ENCODE results near the gene ALDH6A1.
A peak's percentile ranks its signal among the peaks of the same experiment; 100 is the strongest.

ALDH6A1 gene

DNA sequence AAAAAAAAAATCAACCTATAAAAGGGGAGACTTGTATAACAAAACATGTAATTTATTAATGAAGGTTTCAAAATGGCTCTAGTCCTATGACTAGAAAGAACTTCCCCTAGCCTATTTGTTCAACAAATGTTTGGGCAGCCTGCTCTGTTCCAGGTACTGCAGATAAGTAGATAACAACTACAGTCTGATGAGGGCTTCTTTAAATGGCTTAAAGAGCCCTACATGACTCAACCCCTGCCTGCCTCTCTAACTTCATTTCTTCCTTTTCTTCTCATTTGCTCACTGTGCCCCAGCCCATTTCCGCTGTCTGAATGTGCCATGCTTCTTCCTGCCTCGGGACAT, 21.5 kb downstream of the ALDH6A1 start:
- H3K4me3 ChIP-seq (ENCODE audit: low read depth, low read length): no peak overlapping the region
- TF ChIP-seq, protein P1, sequence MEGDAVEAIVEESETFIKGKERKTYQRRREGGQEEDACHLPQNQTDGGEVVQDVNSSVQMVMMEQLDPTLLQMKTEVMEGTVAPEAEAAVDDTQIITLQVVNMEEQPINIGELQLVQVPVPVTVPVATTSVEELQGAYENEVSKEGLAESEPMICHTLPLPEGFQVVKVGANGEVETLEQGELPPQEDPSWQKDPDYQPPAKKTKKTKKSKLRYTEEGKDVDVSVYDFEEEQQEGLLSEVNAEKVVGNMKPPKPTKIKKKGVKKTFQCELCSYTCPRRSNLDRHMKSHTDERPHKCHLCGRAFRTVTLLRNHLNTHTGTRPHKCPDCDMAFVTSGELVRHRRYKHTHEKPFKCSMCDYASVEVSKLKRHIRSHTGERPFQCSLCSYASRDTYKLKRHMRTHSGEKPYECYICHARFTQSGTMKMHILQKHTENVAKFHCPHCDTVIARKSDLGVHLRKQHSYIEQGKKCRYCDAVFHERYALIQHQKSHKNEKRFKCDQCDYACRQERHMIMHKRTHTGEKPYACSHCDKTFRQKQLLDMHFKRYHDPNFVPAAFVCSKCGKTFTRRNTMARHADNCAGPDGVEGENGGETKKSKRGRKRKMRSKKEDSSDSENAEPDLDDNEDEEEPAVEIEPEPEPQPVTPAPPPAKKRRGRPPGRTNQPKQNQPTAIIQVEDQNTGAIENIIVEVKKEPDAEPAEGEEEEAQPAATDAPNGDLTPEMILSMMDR (IDR thresholded peaks at IDR 0.05; ENCODE audit: low read depth, low read length, missing control alignments): no peak
- no peak for DNase-seq (ENCODE audit: low read depth)
- in situ Hi-C loops (cut with HindIII; ENCODE audit: low sequenced_read_pairs): no loop called here

DNA sequence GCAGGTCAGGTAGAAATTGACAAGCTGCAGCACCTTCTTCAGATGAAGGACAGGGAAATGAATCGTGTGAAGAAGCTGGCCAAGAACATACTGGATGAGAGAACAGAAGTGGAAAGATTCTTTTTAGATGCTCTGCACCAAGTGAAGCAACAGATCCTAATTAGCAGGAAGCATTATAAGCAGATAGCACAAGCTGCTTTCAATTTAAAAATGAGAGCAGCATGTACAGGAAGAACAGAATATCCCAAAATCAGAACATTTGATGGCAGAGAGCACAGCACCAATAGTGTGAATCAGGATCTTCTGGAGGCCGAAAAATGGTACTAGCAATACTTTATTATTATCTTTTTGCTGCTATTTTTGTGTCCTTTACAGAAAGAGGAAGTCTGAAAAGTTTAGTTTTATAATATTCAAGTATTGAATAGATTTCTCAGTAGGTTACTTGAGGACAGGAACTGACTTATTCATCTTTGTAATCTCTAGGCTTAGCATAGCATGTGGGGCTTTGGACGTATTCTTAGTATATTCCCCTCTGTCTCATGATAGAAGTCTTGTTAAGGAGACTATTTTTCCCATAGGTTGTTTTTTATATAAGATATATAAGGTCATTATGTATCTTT, 34.3 kb downstream of the ALDH6A1 start:
- in situ Hi-C loops (cut with HindIII; ENCODE audit: low sequenced_read_pairs): no loop called here
- TF ChIP-seq, protein P1 (IDR thresholded peaks at IDR 0.05; ENCODE audit: low read depth, low read length, missing control alignments): no peak

DNA sequence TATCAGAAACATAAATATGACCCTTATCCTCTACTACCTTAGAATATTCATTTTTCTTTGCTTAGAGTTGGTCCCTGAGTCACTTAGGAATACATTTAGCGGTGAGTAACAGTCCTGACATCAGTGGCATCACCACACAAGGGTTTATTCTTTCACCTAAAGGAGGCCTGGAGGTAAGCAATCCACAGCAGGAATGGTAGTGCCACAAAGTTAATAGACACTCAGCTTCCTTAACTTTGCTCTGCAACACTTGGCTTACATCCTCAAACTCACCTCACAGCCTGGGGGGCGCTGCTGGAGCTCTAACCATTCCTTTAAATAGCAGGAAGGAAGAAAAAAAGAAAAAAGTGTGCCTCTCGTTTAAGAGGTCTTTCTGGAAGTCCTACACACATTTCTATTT, 36.0 kb downstream of the ALDH6A1 start:
- TF ChIP-seq, protein P1 (IDR thresholded peaks at IDR 0.05; ENCODE audit: low read depth, low read length, missing control alignments): peak; percentile 34
- in situ Hi-C loops (cut with HindIII; ENCODE audit: low sequenced_read_pairs): no loop called here
- no peak for DNase-seq (ENCODE audit: low read depth)
- no peak overlapping the region for H3K4me3 ChIP-seq (ENCODE audit: low read depth, low read length)

More for the DNA sequence above, 34.3 kb downstream of the ALDH6A1 start:
- H3K4me3 ChIP-seq (ENCODE audit: low read depth, low read length): no peak overlapping the region
- no peak for DNase-seq (ENCODE audit: low read depth)

DNA sequence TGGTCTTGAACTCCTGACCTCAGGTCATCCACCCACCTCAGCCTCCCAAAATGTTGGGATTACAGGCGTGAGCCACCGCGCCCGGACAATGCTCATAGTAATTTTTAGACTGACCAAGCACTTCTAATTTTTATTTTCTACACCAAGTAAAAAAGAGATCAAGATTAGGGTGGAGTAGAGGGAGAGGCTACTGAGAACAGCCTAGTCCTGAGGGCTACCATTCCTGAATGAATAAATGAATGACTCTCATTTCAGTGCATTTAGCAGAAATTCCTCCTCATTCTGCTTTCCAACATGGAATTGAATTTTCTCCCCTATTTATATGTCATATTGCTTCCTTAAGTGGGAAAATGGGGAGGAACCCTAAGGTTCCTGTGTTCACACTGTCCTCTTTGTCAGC, 38.7 kb downstream of the ALDH6A1 start:
- in situ Hi-C loops (cut with HindIII; ENCODE audit: low sequenced_read_pairs): no loop called here
- no peak overlapping the region for H3K4me3 ChIP-seq (ENCODE audit: low read depth, low read length)
- DNase-seq (ENCODE audit: low read depth): no peak
- TF ChIP-seq, protein P1 (IDR thresholded peaks at IDR 0.05; ENCODE audit: low read depth, low read length, missing control alignments): no peak

DNA sequence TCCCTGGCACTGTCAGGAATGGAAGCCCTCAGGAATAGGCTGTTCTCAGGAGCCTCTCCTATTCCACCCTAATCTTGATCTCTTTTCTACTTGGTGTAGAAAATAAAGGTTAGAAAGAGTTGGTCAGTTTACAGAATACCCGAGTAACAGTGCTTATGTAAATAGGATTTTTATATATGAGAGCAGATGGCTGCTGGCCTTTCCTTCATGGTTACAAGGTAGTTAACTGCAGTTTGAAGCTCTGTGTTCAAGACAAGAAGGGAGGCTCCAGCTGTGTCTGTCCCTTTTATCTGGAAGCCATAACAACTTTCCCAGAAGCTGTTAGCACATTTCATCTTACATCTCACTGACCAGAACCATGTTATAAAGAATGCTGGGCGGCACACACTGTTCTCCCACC, 42.0 kb downstream of the ALDH6A1 start:
- TF ChIP-seq, protein P1 (IDR thresholded peaks at IDR 0.05; ENCODE audit: low read depth, low read length, missing control alignments): no peak
- no peak for DNase-seq (ENCODE audit: low read depth)
- H3K4me3 ChIP-seq (ENCODE audit: low read depth, low read length): no peak overlapping the region
- in situ Hi-C loops (cut with HindIII; ENCODE audit: low sequenced_read_pairs): no loop called here

DNA sequence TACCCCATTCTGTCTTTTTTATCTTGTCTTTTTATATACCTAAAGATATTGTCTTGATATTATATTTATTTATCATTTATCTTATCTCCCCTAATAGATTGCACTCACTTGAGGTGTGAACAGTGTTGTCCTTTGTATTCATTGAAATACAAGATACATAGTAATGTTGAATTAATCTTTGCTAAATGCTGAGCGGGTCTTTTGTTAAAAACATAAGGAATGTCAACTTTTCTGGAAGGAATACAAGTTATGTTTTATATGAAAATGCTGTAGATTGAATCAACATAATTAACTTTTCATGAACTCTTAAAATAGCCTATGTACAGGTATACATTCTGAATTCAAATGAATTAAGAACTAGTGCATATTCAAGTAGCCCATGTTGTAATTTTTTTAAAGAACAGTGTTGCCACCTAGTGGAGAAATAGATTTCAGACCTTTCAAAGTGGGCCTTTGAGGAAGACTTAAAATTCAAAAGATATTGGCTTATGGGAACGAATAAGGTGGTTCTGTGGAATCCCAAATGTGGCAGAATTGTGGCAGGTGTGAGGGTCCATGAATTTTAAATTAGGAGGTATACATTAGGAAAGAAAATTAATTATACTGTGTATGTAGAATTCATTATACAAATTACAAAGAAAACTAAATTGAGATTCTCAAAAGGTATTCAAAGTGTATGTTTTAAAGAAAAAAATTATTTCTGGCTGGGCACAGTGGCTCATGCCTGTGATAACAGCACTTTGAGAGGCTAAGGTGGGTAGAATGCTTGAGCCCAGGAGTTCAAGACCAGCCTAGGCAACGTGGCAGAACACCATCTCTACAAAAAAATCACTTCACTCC, 46.0 kb downstream of the ALDH6A1 start:
- in situ Hi-C loops (cut with HindIII; ENCODE audit: low sequenced_read_pairs): no loop called here
- DNase-seq (ENCODE audit: low read depth): peak; percentile 38
- TF ChIP-seq, protein P1 (IDR thresholded peaks at IDR 0.05; ENCODE audit: low read depth, low read length, missing control alignments): peak; percentile 38
- H3K4me3 ChIP-seq (ENCODE audit: low read depth, low read length): no peak overlapping the region

All from astrocyte of the cerebellum (primary cell).